Raji (cell line): Measurements from ENCODE around the gene KIAA0930.

ENCODE experiments used
- POLR2A ChIP-seq: IDR thresholded peaks from 2 replicates; pipeline ENCODE4 v1.6.1; 2011; ENCODE audit warnings: low read depth, low read length, control low read depth; ENCODE audit not compliant: insufficient read depth

The KIAA0930 gene

GRCh38 chr22:45246060-45246985 is 5.6 kb upstream of the KIAA0930 start:
- TF ChIP-seq POLR2A = no peak

GRCh38 chr22:45244916-45245315 is 4.2 kb upstream of the KIAA0930 start:
- no peak for TF ChIP-seq POLR2A

- no peak for TF ChIP-seq POLR2A
Measured at GRCh38 chr22:45242778-45243191, 2.1 kb upstream of the KIAA0930 start.

DNA sequence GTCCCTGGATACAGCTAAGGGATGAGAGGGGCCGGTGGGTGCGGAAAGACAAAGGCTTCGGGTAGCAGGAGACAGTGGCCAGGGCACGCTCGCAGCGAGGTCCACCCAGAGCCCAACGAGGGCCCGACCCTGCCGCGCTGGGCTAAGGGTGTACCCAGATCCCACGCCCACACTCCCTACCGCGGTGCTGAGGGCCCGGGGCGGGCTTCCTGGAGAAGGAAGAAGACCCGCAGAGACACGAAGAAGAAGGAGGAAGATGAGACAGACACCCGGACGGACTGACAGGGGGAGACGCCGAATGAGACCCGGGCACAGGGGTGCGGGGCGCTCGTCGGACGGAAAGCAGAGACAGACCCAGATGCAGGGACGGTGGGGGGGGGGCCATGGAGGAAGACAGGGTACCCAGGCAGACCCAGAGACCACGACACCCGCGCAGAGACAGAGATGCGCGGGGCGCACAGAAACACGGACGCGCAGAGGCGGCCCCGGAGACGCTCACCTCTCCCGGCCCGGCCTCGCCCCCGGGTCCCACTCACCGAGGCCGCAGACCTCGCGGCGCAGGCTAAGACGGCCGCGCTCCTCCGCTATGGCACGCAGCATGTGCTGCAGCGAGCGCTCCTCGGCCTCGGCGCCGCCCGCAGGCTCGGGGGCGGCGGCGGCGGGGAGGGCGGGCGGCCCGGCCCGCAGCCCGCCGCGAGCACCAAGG is 437 bp downstream of the KIAA0930 start:
- TF ChIP-seq POLR2A = no peak

DNA sequence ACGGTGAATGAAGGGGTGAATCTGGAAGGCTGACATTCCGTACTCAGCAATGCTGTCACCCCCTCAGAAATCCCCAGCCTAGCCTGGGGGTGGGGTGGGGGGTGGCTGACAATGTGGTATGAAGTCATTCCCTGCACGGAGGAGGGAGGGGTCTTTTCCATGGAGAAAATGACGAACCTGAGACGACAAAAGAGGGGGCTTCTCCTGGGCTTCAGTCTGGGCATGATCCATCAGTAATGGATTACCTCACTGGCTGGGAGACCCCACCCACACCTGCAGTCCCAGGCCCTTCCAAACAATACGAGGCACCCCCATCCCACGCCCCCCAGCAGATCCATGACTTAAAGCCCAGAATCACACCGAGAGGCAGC is 1.0 kb downstream of the KIAA0930 start:
- no peak for TF ChIP-seq POLR2A

DNA sequence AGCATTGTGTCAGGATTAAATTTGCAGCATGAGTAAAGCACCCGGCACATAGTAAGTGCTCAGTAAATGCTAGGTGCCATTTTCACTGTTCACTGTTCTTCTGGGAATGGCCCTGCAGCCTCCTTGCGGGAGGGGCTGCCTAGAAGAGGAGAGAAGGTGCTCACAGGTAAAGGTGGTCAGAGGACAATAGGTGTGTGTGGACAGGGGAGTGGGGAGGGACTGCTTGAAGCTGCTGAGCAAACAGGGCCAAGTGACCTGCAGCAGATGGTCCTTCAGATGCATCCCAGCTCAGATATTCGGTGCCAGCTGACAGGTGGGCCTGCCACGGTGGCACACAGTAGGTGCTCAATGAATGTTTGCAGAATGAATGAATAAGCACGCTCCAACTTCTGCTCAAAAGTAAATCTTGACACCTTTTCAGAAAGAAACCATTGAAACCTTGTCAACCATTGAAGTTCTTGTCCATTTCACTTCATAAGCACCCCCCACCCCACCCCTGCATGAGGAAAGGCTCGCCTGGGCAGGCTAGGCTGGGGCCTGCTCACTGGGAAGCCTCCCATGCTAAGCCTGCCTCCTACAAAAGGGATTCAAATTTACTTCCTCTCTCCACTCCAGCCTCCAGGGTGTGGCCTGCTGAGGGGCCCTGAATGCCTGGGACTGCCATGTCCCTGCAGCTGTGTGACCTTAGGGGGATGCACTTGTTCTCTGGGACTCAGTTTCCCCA is 1.6 kb downstream of the KIAA0930 start:
- TF ChIP-seq POLR2A = no peak

GRCh38 chr22:45238076-45238956 is 2.4 kb downstream of the KIAA0930 start:
- TF ChIP-seq POLR2A = no peak

DNA sequence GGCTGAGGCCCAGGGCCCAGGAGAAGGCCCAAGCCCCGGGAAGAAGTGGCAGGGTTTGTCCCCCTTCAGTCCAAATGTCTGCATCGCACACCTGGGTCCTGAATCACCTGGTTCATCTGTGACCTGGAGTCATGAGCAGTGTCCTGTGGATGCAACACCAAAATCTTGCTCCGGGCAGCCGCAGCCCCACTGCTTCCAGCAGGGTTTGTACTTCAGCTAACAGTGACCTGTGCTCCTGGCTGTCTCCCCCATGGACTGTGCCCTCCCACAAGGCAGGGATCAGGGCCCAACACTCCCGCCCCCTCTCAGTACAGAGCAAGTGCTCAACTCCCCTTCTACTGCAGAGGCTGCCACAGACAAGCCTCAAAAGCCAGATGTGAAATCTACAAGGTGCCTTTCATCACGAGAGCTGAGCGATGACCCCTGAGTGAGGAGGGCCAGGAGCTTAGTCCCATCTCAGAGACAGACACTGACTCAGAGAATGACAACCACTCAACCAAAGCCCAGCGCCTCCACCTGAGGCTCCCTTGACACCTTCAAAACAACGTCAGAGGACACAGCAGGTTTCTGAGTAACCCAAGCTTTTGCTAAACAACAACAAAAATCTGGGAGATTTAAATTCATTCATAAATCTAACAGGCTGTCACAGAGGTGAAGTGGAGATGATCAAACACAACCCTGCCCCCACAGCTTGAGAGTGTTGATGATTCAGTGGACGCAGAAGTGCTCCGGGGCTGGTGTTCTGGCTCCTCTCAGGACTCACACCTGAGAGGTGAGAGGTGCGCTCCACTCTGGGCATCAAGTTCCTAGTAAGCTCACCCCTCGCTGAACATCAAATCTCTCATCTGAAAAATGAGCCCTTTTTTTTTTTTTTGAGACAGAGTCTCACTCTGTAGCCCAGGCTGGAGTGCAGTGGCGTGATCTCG is 3.4 kb downstream of the KIAA0930 start:
- no peak for TF ChIP-seq POLR2A

DNA sequence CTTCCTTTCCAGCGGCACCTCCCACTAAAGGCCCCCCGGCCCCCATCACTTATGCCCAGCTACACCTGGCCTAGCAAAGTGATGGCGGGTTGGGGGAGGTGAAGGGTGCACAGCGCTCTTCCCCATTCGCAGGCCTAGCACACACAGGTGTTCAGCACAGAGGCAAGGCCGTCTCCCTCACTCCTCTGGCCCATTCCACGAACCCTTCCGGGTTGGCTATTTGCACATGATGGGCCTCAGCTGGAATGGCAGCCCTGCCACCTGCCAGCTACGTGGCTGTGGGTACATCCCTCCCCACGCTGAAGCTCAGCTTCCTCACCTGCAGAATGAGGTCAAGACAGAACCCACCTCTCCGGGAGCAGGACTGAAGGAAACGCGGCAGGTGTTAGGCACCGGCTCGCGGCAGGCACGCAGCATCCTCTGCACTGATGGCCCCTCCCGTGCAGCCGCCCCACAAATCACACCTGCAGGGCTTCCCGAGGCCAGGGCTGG is 4.8 kb downstream of the KIAA0930 start:
- TF ChIP-seq POLR2A = no peak

DNA sequence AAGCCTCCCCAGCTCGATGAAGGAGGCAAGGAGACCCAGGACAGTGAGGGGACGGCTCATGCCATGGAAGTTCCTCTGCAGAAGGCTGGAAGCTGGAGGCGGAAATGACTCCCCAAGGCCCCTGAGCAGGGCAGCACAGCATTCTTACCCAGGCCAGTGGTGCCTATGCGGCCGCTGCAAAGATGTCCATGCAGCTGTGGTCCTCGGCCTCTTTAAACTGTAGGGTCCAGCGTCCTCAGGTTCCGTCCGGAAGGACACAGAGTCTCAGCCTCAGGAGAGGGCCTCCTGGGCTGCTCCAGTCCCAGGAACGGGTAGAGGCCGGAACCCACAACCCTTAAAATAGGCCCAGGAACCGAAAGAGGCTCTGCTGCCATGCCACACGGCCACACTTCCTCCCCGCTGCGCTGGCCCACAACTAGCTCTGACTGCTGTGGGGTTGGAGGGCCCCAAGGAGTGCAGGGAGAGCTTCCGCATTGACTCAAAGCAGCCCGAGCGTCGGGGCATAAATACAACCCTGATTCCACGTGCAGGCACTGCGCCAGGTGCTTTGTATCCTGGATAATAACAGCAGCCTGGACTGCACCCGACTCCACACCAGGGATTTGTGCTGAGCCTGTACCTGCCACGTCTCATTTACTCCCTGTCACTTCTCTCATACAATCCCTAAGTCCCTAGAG is 5.5 kb downstream of the KIAA0930 start:
- TF ChIP-seq POLR2A = no peak

DNA sequence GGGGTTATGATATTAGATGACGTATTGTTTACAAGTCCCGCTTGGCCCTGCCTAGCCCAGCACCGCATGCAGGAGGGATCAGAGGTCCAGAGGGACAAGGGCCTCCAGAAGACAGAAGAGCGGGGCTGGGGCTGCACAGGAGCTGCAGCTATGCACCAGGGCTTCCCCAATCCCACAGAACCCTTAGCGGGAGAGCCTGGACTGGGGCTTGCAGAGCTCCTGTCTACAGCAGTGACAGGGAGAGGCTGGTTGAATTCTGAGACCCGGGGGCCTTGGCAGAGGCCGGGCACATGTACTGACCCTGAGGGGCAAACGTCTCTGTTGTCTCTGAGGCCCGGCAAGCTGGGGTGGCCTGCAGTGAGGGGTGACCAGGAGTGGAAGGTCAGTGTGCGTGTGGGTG is 6.9 kb downstream of the KIAA0930 start:
- no peak for TF ChIP-seq POLR2A

DNA sequence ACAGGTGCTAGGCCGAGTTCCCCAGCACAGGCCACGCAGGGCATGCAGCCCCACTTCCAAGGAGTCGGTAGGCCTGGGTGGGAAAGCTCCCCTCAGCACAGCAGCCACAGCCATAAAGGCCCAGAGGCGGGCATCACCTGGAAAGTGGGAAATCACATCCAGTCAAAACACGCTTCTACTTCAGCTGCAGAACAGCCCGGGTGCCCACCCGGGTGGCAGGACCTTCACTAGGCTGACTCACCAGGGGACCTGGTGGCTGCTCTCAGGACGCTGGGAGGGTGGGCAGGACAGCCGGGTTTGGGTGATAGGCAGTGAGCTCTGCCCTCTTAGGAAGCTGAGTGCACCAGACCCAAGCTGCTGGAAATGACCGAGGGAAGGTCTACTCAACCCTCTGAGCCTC is 7.3 kb downstream of the KIAA0930 start:
- no peak for TF ChIP-seq POLR2A

GRCh38 chr22:45231293-45231692 is 9.4 kb downstream of the KIAA0930 start:
- TF ChIP-seq POLR2A = no peak
